ENCODE data around the gene DLGAP1. TPM values are rescaled to one million over a fixed set of nuclear protein-coding genes. Genes with fewer than 3 reads are reported as not detected.
"Not testable (repeated sequence)": the region's sequence is repeated elsewhere in the genome, so short reads cannot be mapped to it uniquely, and the experiment has no call there.

The DLGAP1 gene
- total RNA-seq, 1 donor from 2014 or later = 0.36 TPM

DNA sequence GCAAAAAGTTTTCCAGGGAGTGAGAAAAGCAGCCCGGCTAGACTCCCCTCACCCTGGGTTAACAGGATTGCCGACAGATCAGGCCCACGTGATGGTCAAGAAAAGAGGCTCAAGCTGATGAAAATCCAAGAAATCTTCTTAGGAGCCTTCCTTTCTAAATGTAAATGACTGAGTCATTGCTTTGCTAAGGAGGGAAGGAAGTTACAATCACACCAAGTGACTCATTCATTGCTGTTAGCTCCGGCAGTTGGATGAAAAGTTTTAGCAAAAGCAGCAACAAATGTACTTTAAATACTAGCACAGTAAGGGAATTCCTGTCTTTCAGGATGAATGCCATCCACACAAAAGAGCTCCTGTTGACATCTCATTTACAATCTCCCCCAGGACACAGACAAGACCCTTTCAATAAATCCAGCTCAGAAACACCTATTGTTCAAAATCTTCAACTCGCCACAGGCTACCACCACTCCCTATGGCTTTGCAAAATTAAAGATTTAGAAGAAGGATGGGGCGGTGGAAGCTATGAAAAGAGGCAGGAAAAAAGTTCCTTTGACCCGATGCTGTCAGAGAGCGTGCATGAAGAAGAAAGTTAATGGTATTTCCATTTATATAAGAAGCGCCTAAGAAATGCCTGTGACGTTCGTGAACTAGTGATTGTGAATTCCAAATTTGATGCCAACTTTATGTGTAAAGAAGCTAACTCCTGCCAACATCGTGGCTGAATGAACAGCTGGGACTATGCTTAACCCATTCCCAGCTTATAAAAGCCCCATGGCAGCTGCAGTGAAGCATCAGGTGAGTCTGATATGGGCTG is 851.5 kb downstream of the DLGAP1 start:
- intact Hi-C loops (cut with micrococcal nuclease) = loop anchor here (1.0 to 2.0 kb wide), 8 partner anchors 8 to 542 kb away; no protein-coding TSS in a partner anchor
- Mint-ChIP-seq H3K36me3 (ENCODE audit: low read depth) (peaks cover 3% of the 10 kb centered on the region), H3K9me3 (no peaks in the 10 kb centered on the region), H3K4me1 (ENCODE audit: low read depth) (peaks cover 13% of the 10 kb centered on the region), H3K27ac (no peak overlapping the region), H3K27me3 (ENCODE audit: insufficient read depth) (no peaks in the 10 kb centered on the region), H3K4me3 (no peak overlapping the region)
- DNase-seq (ENCODE audit: low spot score) = no peak

DNA sequence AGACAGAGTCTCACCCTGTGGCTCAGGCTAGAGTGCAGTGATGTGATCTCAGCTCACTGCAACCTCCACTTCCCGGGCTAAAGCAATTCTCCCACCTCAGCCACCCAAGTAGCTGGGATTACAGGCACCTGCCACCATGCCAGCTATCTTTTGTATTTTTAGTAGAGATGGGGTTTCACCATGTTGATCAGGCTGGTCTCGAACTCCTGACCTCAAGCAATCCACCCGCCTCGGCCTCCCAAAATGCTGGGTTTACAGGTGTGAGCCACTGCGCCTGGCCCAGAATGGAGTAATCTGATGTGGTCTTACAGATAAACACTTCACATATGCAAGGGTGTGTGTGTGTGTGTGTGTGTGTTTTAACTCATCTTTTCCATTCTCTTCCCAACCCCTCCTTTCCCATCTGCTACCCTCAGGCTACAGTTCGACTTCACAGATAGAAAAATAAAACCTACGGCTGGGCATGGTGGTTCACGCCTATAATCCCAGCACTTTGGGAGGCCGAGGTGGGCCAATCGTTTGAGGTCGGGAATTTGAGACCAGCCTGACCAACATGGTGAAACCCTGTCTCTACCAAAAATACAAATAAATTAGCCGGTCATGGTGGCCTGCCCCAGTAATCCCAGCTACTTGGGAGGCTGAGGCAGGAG is 853.9 kb downstream of the DLGAP1 start:
- Mint-ChIP-seq H3K27ac (peak overlapping the region; percentile 24), H3K36me3 (ENCODE audit: low read depth) (peaks cover 15% of the 10 kb centered on the region), H3K4me1 (ENCODE audit: low read depth) (peaks cover 18% of the 10 kb centered on the region)
- DNase-seq (ENCODE audit: low spot score); H3K4me3 Mint-ChIP-seq; H3K27me3 Mint-ChIP-seq (ENCODE audit: insufficient read depth); H3K9me3 Mint-ChIP-seq; intact Hi-C loops (cut with micrococcal nuclease): not testable (repeated sequence)

DNA sequence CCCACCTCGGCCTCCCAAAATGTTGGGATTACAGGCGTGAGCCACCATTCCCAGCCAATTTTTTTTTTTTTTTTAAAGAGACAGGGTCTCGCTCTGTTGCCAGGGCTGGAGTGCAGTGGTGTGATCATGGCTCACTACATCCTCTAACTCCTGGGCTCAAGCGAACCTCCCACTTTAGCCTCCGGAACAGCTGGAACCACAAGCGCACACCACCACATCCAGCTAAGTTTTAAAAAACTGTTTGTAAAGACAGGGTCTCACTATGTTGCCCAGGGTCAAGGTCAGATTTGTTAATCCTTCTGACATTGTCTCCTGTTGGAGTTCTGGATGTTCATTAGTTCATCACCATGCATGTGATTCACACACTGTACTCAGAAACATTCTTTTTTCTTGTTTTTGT is 855.2 kb downstream of the DLGAP1 start:
- Mint-ChIP-seq H3K4me3 (no peak overlapping the region), H3K27me3 (ENCODE audit: insufficient read depth) (no peaks in the 10 kb centered on the region), H3K4me1 (ENCODE audit: low read depth) (peaks cover 30% of the 10 kb centered on the region), H3K27ac (no peak overlapping the region), H3K9me3 (no peaks in the 10 kb centered on the region), H3K36me3 (ENCODE audit: low read depth) (peaks cover 17% of the 10 kb centered on the region)
- DNase-seq (ENCODE audit: low spot score) = no peak
- intact Hi-C loops (cut with micrococcal nuclease) = loop anchor here (10.0 kb wide), 1 partner anchor 1025 kb away; the partner anchor contains the start of genes METTL4 and NDC80

DNA sequence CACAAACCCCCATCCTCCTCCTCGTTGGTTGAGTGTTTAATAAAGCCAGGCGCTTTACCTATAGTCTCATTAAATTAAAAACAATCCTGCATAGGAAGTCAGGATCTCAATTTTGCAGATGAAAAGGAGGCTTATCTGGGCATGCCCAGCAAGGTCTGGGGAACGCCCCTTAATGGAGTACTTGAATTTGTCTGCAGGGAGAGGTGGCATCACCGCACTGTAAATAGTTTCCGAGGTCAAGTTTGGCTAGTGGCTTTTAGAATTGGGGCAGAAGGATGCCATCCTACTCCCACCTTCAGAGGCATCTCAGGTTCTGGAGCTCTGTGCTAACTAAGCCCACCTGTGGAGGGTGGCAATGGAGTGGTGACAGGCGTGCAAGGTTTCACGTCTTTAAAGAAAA is 855.9 kb downstream of the DLGAP1 start:
- Mint-ChIP-seq H3K4me1 (ENCODE audit: low read depth) (peaks cover 37% of the 10 kb centered on the region), H3K36me3 (ENCODE audit: low read depth) (peaks cover 17% of the 10 kb centered on the region), H3K4me3 (no peak overlapping the region), H3K9me3 (no peaks in the 10 kb centered on the region), H3K27ac (no peak overlapping the region), H3K27me3 (ENCODE audit: insufficient read depth) (no peaks in the 10 kb centered on the region)
- no peak for DNase-seq (ENCODE audit: low spot score)
- intact Hi-C loops (cut with micrococcal nuclease) = loop anchor here (10.0 kb wide), 1 partner anchor 1024 kb away; the partner anchor contains the start of genes METTL4 and NDC80

DNA sequence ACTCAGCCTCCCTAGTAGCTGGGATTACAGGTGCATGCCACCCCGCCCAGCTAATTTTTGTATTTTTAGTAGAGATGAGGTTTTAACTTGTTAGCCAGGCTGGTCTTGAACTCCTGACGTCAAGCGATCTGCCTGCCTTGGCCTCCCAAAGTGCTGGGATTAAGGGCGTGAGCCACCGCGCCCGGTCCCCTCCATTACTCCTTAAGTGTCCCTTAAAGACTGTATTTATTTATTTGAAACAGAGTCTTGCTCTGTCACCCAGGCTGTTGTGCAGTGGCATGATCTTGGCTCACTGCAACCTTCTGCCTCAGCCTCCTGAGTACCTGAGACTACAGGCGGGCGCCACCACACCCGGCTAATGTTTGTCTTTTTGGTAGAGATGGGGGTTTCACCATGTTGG is 856.5 kb downstream of the DLGAP1 start:
- intact Hi-C loops (cut with micrococcal nuclease) = loop anchor here (10.0 kb wide), 1 partner anchor 1024 kb away; the partner anchor contains the start of genes METTL4 and NDC80
- peaks cover 17% of the 10 kb centered on the region for H3K36me3 Mint-ChIP-seq (ENCODE audit: low read depth)
- H3K27ac Mint-ChIP-seq = peak overlapping the region; percentile 23
- no peak overlapping the region for H3K4me3 Mint-ChIP-seq
- H3K4me1 Mint-ChIP-seq (ENCODE audit: low read depth) = peaks cover 40% of the 10 kb centered on the region
- no peaks in the 10 kb centered on the region for H3K27me3 Mint-ChIP-seq (ENCODE audit: insufficient read depth)
- no peak for DNase-seq (ENCODE audit: low spot score)
- no peaks in the 10 kb centered on the region for H3K9me3 Mint-ChIP-seq

DNA sequence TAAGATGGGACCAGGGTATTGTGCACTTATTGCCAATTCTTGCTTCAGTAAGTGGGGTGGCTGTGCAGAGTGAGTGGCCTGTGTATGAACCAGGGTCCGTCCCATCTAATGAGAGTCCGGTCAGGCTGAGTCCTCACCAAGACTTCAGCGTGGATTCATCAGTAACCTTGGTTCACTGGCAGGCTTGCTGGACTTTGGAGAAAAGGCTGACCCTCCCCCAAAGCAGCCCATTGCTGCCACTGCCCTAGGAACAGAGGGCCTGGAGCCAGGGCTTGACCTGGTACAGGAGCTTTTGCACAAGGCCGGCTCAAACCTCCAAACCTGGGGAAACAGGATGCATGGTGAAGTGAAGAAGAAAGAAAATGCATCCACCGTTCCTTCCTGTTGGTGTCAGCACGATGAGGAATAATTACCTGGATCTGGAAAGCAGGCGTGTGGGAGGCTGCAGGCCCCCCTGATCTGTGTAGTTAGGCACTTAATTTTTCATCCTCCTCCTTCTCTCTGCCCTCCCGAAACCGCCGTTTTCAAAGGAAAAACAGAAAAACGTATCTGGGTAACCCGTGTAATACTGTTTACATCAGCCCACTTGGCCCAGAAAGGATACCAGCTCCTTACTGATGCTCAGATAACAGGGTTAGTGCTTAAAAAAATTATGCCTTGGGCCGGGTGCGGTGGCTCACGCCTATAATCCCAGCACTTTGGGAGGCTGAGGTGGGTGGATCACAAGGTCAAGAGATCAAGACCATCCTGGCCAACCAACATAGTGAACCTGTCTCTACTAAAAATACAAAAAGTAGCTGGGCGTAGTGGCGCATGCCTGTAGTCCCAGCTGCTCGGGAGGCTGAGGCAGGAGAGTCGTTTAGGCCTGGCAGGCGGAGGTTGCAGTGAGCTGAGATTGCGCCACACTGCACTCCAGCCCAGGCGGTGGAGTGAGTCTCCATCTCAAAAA is 857.4 kb downstream of the DLGAP1 start:
- no peak for DNase-seq (ENCODE audit: low spot score)
- H3K9me3 Mint-ChIP-seq = no peaks in the 10 kb centered on the region
- H3K36me3 Mint-ChIP-seq (ENCODE audit: low read depth) = peaks cover 17% of the 10 kb centered on the region
- H3K4me1 Mint-ChIP-seq (ENCODE audit: low read depth) = peaks cover 48% of the 10 kb centered on the region
- intact Hi-C loops (cut with micrococcal nuclease) = loop anchor here (10.0 kb wide), 1 partner anchor 1023 kb away; the partner anchor contains the start of genes METTL4 and NDC80
- H3K27ac Mint-ChIP-seq = peak overlapping the region; percentile 98
- H3K27me3 Mint-ChIP-seq (ENCODE audit: insufficient read depth) = no peaks in the 10 kb centered on the region
- H3K4me3 Mint-ChIP-seq = peak overlapping the region; percentile 89

DNA sequence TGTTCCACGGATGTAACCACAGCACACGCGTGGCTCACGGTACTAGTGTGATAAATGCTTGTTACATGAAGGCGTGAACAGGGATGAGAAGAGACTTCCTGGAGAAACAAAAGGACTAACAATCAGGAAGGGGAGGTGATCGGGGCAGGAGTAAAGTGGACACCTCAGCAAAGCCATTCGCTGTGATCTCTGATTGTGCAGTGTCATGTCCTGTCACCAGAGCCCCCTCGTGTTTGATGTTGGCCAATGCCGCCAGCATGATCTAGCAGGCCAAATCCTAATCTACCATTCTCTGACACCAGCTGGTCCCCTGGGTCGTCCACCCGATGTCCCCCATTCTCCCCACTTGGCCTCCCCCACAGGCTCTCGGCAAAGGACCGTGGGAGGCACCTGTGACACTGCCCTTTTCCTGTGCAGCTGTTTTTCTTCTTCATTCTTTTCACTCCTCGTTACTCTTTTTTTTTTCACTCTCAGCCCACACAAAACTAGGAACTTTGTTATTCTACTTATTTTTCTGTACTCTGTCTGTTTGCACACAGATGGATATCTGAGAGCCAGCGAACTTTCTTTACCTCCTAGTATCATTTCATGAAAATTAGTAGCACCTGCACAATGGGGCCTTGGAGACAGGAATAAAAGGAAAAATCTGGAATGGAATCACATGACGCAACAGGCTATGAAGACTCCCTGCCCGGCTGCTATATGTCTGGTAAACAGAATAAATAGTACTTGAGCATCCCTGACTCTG is 858.3 kb downstream of the DLGAP1 start:
- Mint-ChIP-seq H3K9me3 (no peaks in the 10 kb centered on the region), H3K4me1 (ENCODE audit: low read depth) (peaks cover 55% of the 10 kb centered on the region), H3K4me3 (peak overlapping the region; percentile 89), H3K27me3 (ENCODE audit: insufficient read depth) (no peaks in the 10 kb centered on the region), H3K36me3 (ENCODE audit: low read depth) (peaks cover 15% of the 10 kb centered on the region), H3K27ac (peak overlapping the region; percentile 98)
- peak; percentile 20 for DNase-seq (ENCODE audit: low spot score)
- intact Hi-C loops (cut with micrococcal nuclease) = loop anchor here (10.0 kb wide), 1 partner anchor 1022 kb away; the partner anchor contains the start of genes METTL4 and NDC80

DNA sequence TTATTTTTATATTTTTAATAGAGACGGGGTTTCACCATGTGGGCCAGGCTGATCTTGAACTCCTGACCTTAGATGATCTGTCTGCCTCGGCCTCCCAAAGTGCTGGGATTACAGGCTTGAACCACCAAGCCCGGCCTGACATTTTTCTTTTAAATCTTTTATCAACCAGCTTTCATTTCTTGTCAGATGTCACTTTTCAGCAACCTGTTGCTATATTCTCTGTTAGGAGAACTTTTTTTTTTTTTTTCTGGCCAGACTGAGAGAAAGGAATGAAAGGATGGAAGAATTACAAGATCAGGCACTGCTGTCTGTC is 858.8 kb downstream of the DLGAP1 start:
- no peaks in the 10 kb centered on the region for H3K9me3 Mint-ChIP-seq
- H3K27me3 Mint-ChIP-seq (ENCODE audit: insufficient read depth) = no peaks in the 10 kb centered on the region
- no peak for DNase-seq (ENCODE audit: low spot score)
- intact Hi-C loops (cut with micrococcal nuclease) = loop anchor here (10.0 kb wide), 1 partner anchor 1021 kb away; the partner anchor contains the start of genes METTL4 and NDC80
- peak overlapping the region; percentile 89 for H3K4me3 Mint-ChIP-seq
- H3K27ac Mint-ChIP-seq = peak overlapping the region; percentile 98
- peaks cover 15% of the 10 kb centered on the region for H3K36me3 Mint-ChIP-seq (ENCODE audit: low read depth)
- H3K4me1 Mint-ChIP-seq (ENCODE audit: low read depth) = peaks cover 57% of the 10 kb centered on the region

DNA sequence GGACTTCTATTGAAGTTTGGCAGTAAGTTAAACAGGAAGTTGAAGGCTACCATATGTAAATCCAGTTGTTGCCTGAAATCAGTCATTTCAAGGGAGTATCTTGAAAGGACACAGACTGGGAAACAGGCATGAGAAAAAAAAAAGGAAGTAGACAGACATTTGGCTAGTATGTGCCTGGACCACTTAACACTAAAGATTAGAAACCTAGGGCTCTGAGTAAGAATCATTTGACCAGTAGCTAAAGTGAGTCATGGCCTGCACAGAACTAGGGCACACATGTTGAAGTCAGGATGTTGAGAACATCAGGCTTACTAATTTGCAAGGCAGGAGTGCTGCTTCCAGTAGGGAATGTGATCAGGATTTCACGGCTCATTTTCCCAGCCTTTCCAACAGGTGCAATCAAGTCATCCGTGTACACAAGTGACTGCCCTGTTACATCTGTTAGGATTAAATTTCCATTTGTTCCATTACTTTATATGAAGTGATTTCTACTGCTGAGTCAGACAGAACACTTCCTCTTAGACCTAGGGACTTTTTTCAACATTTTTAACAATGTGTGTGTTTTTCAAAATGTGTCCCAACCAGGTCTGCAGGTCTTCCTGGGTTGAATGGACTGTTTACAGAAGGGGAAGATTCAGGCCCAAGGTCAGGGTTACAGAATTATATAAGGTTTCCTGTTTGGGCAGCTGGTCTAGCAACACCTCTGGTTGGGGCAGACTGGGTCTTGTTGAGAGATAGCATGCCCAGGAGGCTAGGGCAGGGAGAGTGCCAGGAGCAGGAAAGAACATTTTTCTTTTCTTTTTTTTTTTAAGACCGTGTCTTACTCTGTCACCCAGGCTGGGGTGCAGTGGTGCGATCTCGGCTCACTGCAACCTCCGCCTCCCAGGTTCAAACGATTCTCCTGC is 859.5 kb downstream of the DLGAP1 start:
- Mint-ChIP-seq H3K4me3 (peak overlapping the region; percentile 89), H3K27me3 (ENCODE audit: insufficient read depth) (no peaks in the 10 kb centered on the region), H3K4me1 (ENCODE audit: low read depth) (peaks cover 63% of the 10 kb centered on the region), H3K27ac (peak overlapping the region; percentile 98), H3K9me3 (no peaks in the 10 kb centered on the region), H3K36me3 (ENCODE audit: low read depth) (peaks cover 15% of the 10 kb centered on the region)
- DNase-seq (ENCODE audit: low spot score) = no peak
- intact Hi-C loops (cut with micrococcal nuclease) = loop anchor here (1.0 to 10.0 kb wide), 8 partner anchors 8 to 1021 kb away; partner anchors contain the start of genes METTL4 and NDC80

DNA sequence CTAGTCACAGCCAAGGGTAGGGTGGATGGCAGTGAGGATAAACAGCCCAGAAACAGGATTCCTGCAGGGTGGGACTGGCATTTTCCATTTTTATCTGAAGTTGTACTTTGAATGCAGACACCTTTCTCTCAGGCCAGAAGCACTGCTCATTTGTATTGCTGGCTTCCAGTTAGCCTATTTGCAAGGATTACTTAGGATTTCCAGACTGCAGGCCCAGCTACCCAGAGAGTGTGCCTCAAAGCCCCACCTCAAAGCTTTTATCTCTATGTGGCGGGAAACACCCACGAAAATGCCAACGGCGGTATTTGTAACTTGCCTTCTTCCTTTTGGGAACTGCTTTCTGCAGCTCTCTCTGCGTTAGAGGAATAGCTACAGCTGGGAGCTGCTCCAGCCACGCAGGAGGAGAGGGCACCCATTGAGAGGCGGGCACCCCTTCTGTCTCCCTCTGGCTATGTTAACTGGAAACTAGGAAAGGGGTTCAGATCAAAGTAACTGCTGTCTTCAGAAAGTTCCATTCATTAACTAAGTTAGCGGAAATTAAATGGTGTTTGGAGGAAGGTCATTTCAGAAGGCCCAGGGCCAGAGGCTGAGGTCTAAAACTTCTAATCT is 860.2 kb downstream of the DLGAP1 start:
- Mint-ChIP-seq H3K9me3 (no peaks in the 10 kb centered on the region), H3K4me3 (peak overlapping the region; percentile 89), H3K27me3 (ENCODE audit: insufficient read depth) (no peaks in the 10 kb centered on the region), H3K4me1 (ENCODE audit: low read depth) (peaks cover 63% of the 10 kb centered on the region), H3K27ac (peak overlapping the region; percentile 98), H3K36me3 (ENCODE audit: low read depth) (peaks cover 15% of the 10 kb centered on the region)
- peak; percentile 26 for DNase-seq (ENCODE audit: low spot score)
- intact Hi-C loops (cut with micrococcal nuclease) = loop anchor here (1.0 to 10.0 kb wide), 18 partner anchors 8 to 1642 kb away; partner anchors contain the start of genes METTL4, MYL12A, MYL12B and NDC80

Data from activated T-helper 1 cell treated with anti-CD3 and anti-CD28 coated beads, Interleukin-12 subunit alpha, Interleukin-12 subunit beta, Interleukin-2, Interleukin-4 antibody, amounts not matched to agents 30 ng/mL and 10 ng/mL and 1 ng/mL, durations not matched to agents 14 hours and 24 hours and 36 hours (primary cell).